ENCODE measurements around the gene GUCY2F. TPM values are rescaled to one million over a fixed set of nuclear protein-coding genes. Genes with fewer than 3 reads are reported as not detected.

The GUCY2F gene
- total and polyA plus RNA-seq, 2 donors (not counting 3 experiments of a cell fraction or from before 2014, with no cell fraction given), result 0.01 TPM; not detected in 1

GRCh38 chrX:109372716-109373115 lies 109.2 kb downstream of the GUCY2F start:
- no peak overlapping the region for H3K27ac ChIP-seq (ENCODE audit: insufficient read depth, low read depth, low read length)
- no peak overlapping the region for H3K4me2 ChIP-seq (ENCODE audit: insufficient read depth, low read length)
- H3K4me3 ChIP-seq (replicated peaks in 1 of 3; ENCODE audit: insufficient read depth in 1 of 3, low read depth in 1 of 3, low read length in 3 of 3), result no peak overlapping the region
- dilution Hi-C loops (cut with MboI; ENCODE audit: extremely low pct_ligation_motif_present, low sequenced_read_pairs) (no loop called here), intact Hi-C loops (cut with micrococcal nuclease) (no loop called here)
- H3K4me1 ChIP-seq (ENCODE audit: control insufficient read depth, extremely low read depth, insufficient read depth, low read length), result no peaks in the 10 kb centered on the region
- H3K9me3 ChIP-seq (replicated peaks; ENCODE audit: control insufficient read depth, insufficient read depth, low read length), result no peaks in the 10 kb centered on the region
- no TSS peak for BruUV-seq (replicated peaks)
- no peaks in the 10 kb centered on the region for H3K79me2 ChIP-seq (ENCODE audit: control insufficient read depth, insufficient read depth, low read length)
- CTCF ChIA-PET, result interaction anchor here (1.0 kb wide), 1 partner anchor 22 kb away, joined by 4 read pairs; no protein-coding TSS in a partner anchor
- no peaks in the 10 kb centered on the region for H4K20me1 ChIP-seq (replicated peaks; ENCODE audit: control insufficient read depth, extremely low read depth, insufficient read depth, low read length)
- H2AFZ ChIP-seq (ENCODE audit: low read depth, low read length), result no peak overlapping the region
- TF ChIP-seq EZH2 (IDR thresholded peaks at IDR 0.05; ENCODE audit: borderline replicate concordance, low read depth, low read length, severe bottlenecking) (no peak), MYC (IDR thresholded peaks at IDR 0.05; ENCODE audit: low read depth, low read length) (no peak), FOS (IDR thresholded peaks at IDR 0.05; ENCODE audit: borderline replicate concordance, insufficient read depth, low read length) (no peak), POLR2A (IDR thresholded peaks at IDR 0.05; ENCODE audit: low read depth, low read length) (no peak), GATA2 (IDR thresholded peaks at IDR 0.05; ENCODE audit: insufficient read depth, insufficient read length, low read depth, low read length) (no peak), JUN (IDR thresholded peaks at IDR 0.05; ENCODE audit: borderline replicate concordance, insufficient read depth, insufficient read length, low read depth) (no peak), POLR2AphosphoS5 (IDR thresholded peaks at IDR 0.05; ENCODE audit: insufficient read depth, low read depth, low read length) (no peak), CTCF (IDR thresholded peaks at IDR 0.05; ENCODE audit: extremely low read depth in 1 of 2, insufficient read depth in 1 of 2, low read depth in 1 of 2, low read length in 2 of 2) (no peak)
- TF ChIP-seq, protein P1, sequence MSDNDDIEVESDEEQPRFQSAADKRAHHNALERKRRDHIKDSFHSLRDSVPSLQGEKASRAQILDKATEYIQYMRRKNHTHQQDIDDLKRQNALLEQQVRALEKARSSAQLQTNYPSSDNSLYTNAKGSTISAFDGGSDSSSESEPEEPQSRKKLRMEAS (IDR thresholded peaks at IDR 0.05; ENCODE audit: insufficient read depth, insufficient read length), result no peak
- FAIRE-seq, result no peak
- H3K9ac ChIP-seq (replicated peaks; ENCODE audit: extremely low read depth, insufficient read depth, low read length), result no peak overlapping the region
- DNase-seq (ENCODE audit: low read depth, low spot score), result no peak
- no peaks in the 10 kb centered on the region for H3K36me3 ChIP-seq (ENCODE audit: control insufficient read depth in 2 of 2, extremely low read depth in 1 of 2, insufficient read depth in 2 of 2, low read length in 2 of 2)
- POLR2A ChIA-PET, result no interaction called here
- H3K27me3 ChIP-seq (ENCODE audit: control insufficient read depth in 2 of 2, insufficient read depth in 2 of 2, low read length in 2 of 2), result no peaks in the 10 kb centered on the region
- no peaks in the 10 kb centered on the region for H3K9me1 ChIP-seq (replicated peaks; ENCODE audit: control insufficient read depth, extremely low read depth, insufficient read depth, low read length)

Measured in endothelial cell of umbilical vein (primary cell).